H1 (cell line): Measurements from ENCODE around the gene ZSCAN30. TPM values are rescaled to one million over a fixed set of nuclear protein-coding genes. Genes with fewer than 3 reads are reported as not detected.
A peak's percentile ranks its signal among the peaks of the same experiment; 100 is the strongest.

Experiments used
- CTCF ChIA-PET: fragments of 300-600 bp; sonication (Branson Sonifier 250); formaldehyde crosslinking; loops from one replicate; lab custom pipeline; 2021; ENCODE audit not compliant: partially characterized antibody; lab: Charles Lee
- POLR2A ChIA-PET: fragments of 300-600 bp; sonication (Branson Sonifier 250); formaldehyde crosslinking; loops from one replicate; lab custom pipeline; 2021; ENCODE audit warnings: inconsistent platforms; ENCODE audit not compliant: partially characterized antibody; lab: Charles Lee
- DNase-seq, 2 experiments: peaks; one replicate each; pipeline versions ENCODE4 v3.0.0 to v3.0.0-alpha.2; 2010 to 2022; ENCODE audit warnings: low spot score in 2 of 2, low read depth in 1 of 2, mixed read lengths in 1 of 2
- FAIRE-seq: peaks from 2 replicates; lab custom pipeline; 2011; peaks lifted over from hg19 to GRCh38; lab: Jason Lieb, UNC
- H2AFZ ChIP-seq: 2 replicates; pipeline ENCODE4 v1.8.1; 2012; ENCODE audit warnings: low read length, inconsistent platforms
- H2AK5ac ChIP-seq: 2 replicates; pipeline ENCODE4 v1.6.1; 2013; ENCODE audit warnings: low read depth, low read length
- H2BK120ac ChIP-seq: replicated peaks from 2 replicates; pipeline ENCODE3; 2013; ENCODE audit warnings: low read depth, low read length, inconsistent platforms
- H2BK12ac ChIP-seq: 2 replicates; pipeline ENCODE4 v1.6.1; 2013; ENCODE audit warnings: low read depth, low read length
- H2BK15ac ChIP-seq: 2 replicates; pipeline ENCODE4 v1.6.1; 2013; ENCODE audit warnings: low read length
- H2BK20ac ChIP-seq: 2 replicates; pipeline ENCODE4 v1.6.1; 2013; ENCODE audit warnings: low read length
- H2BK5ac ChIP-seq: 2 replicates; pipeline ENCODE4 v1.6.1; 2013; ENCODE audit warnings: low read depth, low read length
- H3K14ac ChIP-seq: 2 replicates; pipeline ENCODE4 v1.6.1; 2013; ENCODE audit warnings: inconsistent platforms; ENCODE audit not compliant: insufficient read length
- H3K18ac ChIP-seq: 2 replicates; pipeline ENCODE4 v1.6.1; 2013; ENCODE audit warnings: low read length; ENCODE audit errors: extremely low read depth
- H3K23ac ChIP-seq: 2 replicates; pipeline ENCODE4 v1.6.1; 2013; ENCODE audit warnings: inconsistent platforms; ENCODE audit not compliant: insufficient read length
- H3K23me2 ChIP-seq: 2 replicates; pipeline ENCODE4 v1.6.1; 2013; ENCODE audit warnings: low read depth, low read length
- H3K27ac ChIP-seq: 2 replicates; pipeline ENCODE4 v1.6.1; 2011; ENCODE audit warnings: low read depth, low read length, inconsistent platforms
- H3K27me3 ChIP-seq, 4 experiments: replicated peaks in 1 of 4; 1 replicate in 1 of 4; 2 replicates in 3 of 4; pipeline versions ENCODE4 v1.6.1 to v1.8.1; 2011 to 2013; ENCODE audit warnings: low read length in 3 of 4, mild to moderate bottlenecking in 3 of 4, inconsistent platforms in 2 of 4, mixed read lengths in 2 of 4, moderate library complexity in 1 of 4; ENCODE audit not compliant: control insufficient read depth in 3 of 4, insufficient read depth in 3 of 4; ENCODE audit errors: extremely low read depth in 1 of 4
- H3K36me3 ChIP-seq, 4 experiments: 2 replicates each; pipeline versions ENCODE4 v1.6.1 to v1.8.1; 2011 to 2013; ENCODE audit warnings: mild to moderate bottlenecking in 4 of 4, low read length in 3 of 4, moderate library complexity in 2 of 4, control low read depth in 1 of 4, inconsistent platforms in 1 of 4; ENCODE audit not compliant: insufficient read depth in 4 of 4, control insufficient read depth in 2 of 4
- H3K4ac ChIP-seq: replicated peaks from 2 replicates; pipeline ENCODE3; 2013; ENCODE audit warnings: low read length, low read depth, mixed read lengths, inconsistent platforms; ENCODE audit not compliant: insufficient read length
- H3K4me1 ChIP-seq, 4 experiments: replicated peaks in 1 of 4; 1 replicate in 1 of 4; 2 replicates in 3 of 4; pipeline versions ENCODE4 v1.6.1 to v1.8.1; 2011 to 2013; ENCODE audit warnings: low read length in 3 of 4, inconsistent platforms in 2 of 4, mixed read lengths in 1 of 4; ENCODE audit not compliant: insufficient read depth in 4 of 4, control insufficient read depth in 3 of 4
- H3K4me2 ChIP-seq, 2 experiments: 2 replicates each; pipeline versions ENCODE4 v1.6.1 to v1.8.1; 2011 to 2013; ENCODE audit warnings: low read depth in 2 of 2, low read length in 2 of 2, control low read depth in 1 of 2, inconsistent platforms in 1 of 2, mild to moderate bottlenecking in 1 of 2; ENCODE audit not compliant: insufficient read depth in 1 of 2
- H3K4me3 ChIP-seq, 4 experiments: fragments of 200-600, 300-600 bp in 1 of 4; sonication (generic), shearing (Covaris generic), sonication (Bioruptor Twin) in 1 of 4; 2 replicates each; pipeline versions ENCODE4 v1.5.1 to v1.8.1; 2011 to 2016; ENCODE audit warnings: low read length in 4 of 4, low read depth in 3 of 4, control low read depth in 2 of 4, inconsistent platforms in 2 of 4, mild to moderate bottlenecking in 2 of 4, mixed read lengths in 1 of 4, moderate library complexity in 1 of 4; ENCODE audit not compliant: insufficient read depth in 2 of 4; ENCODE audit errors: extremely low read depth in 1 of 4
- H3K56ac ChIP-seq: replicated peaks from 2 replicates; pipeline ENCODE3; 2013; ENCODE audit warnings: low read depth, mild to moderate bottlenecking, mixed read lengths, low read length, inconsistent platforms; ENCODE audit not compliant: insufficient read length
- H3K79me1 ChIP-seq: 2 replicates; pipeline ENCODE4 v1.6.1; 2013; ENCODE audit warnings: low read depth, low read length, control low read depth
- H3K79me2 ChIP-seq, 2 experiments: 2 replicates each; pipeline versions ENCODE4 v1.6.1 to v1.8.1; 2012 to 2013; ENCODE audit warnings: low read length in 2 of 2, mild to moderate bottlenecking in 2 of 2, inconsistent platforms in 1 of 2; ENCODE audit not compliant: insufficient read depth in 2 of 2, control insufficient read depth in 1 of 2
- H3K9ac ChIP-seq, 4 experiments: replicated peaks in 1 of 4; 1 replicate in 1 of 4; 2 replicates in 3 of 4; pipeline versions ENCODE4 v1.6.1 to v1.8.1; 2011 to 2013; ENCODE audit warnings: low read depth in 3 of 4, low read length in 3 of 4, control low read depth in 2 of 4, mild to moderate bottlenecking in 2 of 4, moderate library complexity in 2 of 4, inconsistent platforms in 1 of 4; ENCODE audit errors: extremely low read depth in 1 of 4
- H3K9me3 ChIP-seq, 2 experiments: 2 replicates each; pipeline versions ENCODE4 v1.6.1 to v1.8.1; 2012 to 2013; ENCODE audit warnings: mild to moderate bottlenecking in 2 of 2, moderate library complexity in 2 of 2, control low read depth in 1 of 2, inconsistent platforms in 1 of 2, low read depth in 1 of 2, low read length in 1 of 2, mixed read lengths in 1 of 2; ENCODE audit not compliant: insufficient read depth in 2 of 2
- H4K20me1 ChIP-seq, 2 experiments: replicated peaks in 1 of 2; 2 replicates each; pipeline versions ENCODE3 to v1.8.1; 2011 to 2013; ENCODE audit warnings: inconsistent platforms in 2 of 2, low read length in 2 of 2, mild to moderate bottlenecking in 1 of 2; ENCODE audit not compliant: insufficient read depth in 2 of 2, control insufficient read depth in 1 of 2
- H4K5ac ChIP-seq: 2 replicates; pipeline ENCODE4 v1.6.1; 2013; ENCODE audit warnings: low read length, low read depth, mixed read lengths, inconsistent platforms; ENCODE audit not compliant: insufficient read length
- H4K8ac ChIP-seq: 2 replicates; pipeline ENCODE4 v1.8.0; 2013; ENCODE audit warnings: mild to moderate bottlenecking, moderate library complexity, low read length, inconsistent platforms; ENCODE audit not compliant: insufficient read depth; ENCODE audit errors: extremely low read depth
- H4K91ac ChIP-seq: replicated peaks from 2 replicates; pipeline ENCODE3; 2013; ENCODE audit warnings: low read length, mixed read lengths, inconsistent platforms; ENCODE audit not compliant: insufficient read length
- CHD2 ChIP-seq: IDR thresholded peaks from 2 replicates; pipeline ENCODE4 v1.6.1; 2012; ENCODE audit warnings: low read length, improper control_type of control experiment
- KDM4A ChIP-seq: IDR thresholded peaks from one replicate; pipeline ENCODE4 v1.7.1; 2012; ENCODE audit warnings: low read depth, mild to moderate bottlenecking, moderate library complexity, low read length, inconsistent platforms; ENCODE audit not compliant: severe bottlenecking
- MAFK ChIP-seq: IDR thresholded peaks from 2 replicates; pipeline ENCODE4 v1.6.1; 2012; ENCODE audit warnings: low read depth, mild to moderate bottlenecking, improper control_type of control experiment, low read length
- RAD21 ChIP-seq, 2 experiments: IDR thresholded peaks in 1 of 2; conservative IDR thresholded peaks in 1 of 2; 2 replicates each; pipeline ENCODE4 v1.6.1; 2011; ENCODE audit warnings: low read depth in 2 of 2, low read length in 2 of 2, improper control_type of control experiment in 1 of 2, inconsistent platforms in 1 of 2, mild to moderate bottlenecking in 1 of 2, moderate library complexity in 1 of 2
- TEAD4 ChIP-seq: IDR thresholded peaks from 2 replicates; pipeline ENCODE4 v1.6.1; 2012; ENCODE audit warnings: low read depth, low read length, inconsistent platforms, mixed read lengths
- WGBS, 2 experiments: shearing (Covaris generic) in 1 of 2; methylation state at CpG; one replicate each; pipeline versions ENCODE4 v1.1.6 to v1.1.7; 2013 to 2015; ENCODE audit warnings: low lambda C conversion rate in 2 of 2, mixed read lengths in 2 of 2, inconsistent platforms in 1 of 2, low coverage in 1 of 2, missing lambda C conversion rate in 1 of 2; ENCODE audit not compliant: insufficient replicate concordance in 2 of 2, insufficient coverage in 1 of 2, insufficient read length in 1 of 2; ENCODE audit errors: extremely low coverage in 1 of 2, missing lambda C conversion rate in 1 of 2; 5-methylcytosine and 5-hydroxymethylcytosine counted together
- polyA plus RNA-seq, 7 experiments: library from polyadenylated mRNA; depleted of rRNA in 3 of 7; stranded (reverse) in 5 of 7; unstranded in 2 of 7; fragments of >200 nt in 5 of 7; fragments of 200-250 nt in 2 of 7; gene quantifications; 1 replicate in 5 of 7; 2 replicates in 1 of 7; 4 replicates in 1 of 7; pipeline versions ENCODE4 v1.2.1 to v1.2.3, GENCODE V29; 2011 to 2013; ENCODE audit warnings: missing spikeins in 2 of 7, mixed read lengths in 2 of 7
- total RNA-seq: library from RNA; stranded (reverse); fragmentation: NEBNext Ultra II Directional; extraction: Animal tissue kit (Norgen Biotek cat#: 25700); gene quantifications from 2 replicates; pipeline ENCODE4 v1.2.1, GENCODE V29; 2021

Gene ZSCAN30
- total and polyA plus RNA-seq, 2 of the 8 experiments (the other 6 are each of a cell fraction or from before 2014, with no cell fraction given): 4.4 to 10.3 TPM

GRCh38 chr18:35242426-35242825, 47.6 kb downstream of the ZSCAN30 start:
- CTCF ChIA-PET: interaction anchor here (5.0 kb wide), 1 partner anchor 11 kb away, joined by 23 read pairs; no protein-coding TSS in a partner anchor

More at GRCh38 chr18:35242426-35242825, 47.6 kb downstream of the ZSCAN30 start:
- Histone ChIP-seq H3K4me3 (peak overlapping the region in 2 of 4 experiments; percentile 9 to 78; a peak in 3 of 8 replicates), H2BK15ac (no peak overlapping the region), H4K91ac (no peak overlapping the region), H4K8ac (no peak overlapping the region), H3K18ac (no peak overlapping the region), H2BK120ac (no peak overlapping the region), H2BK12ac (no peak overlapping the region), H3K4me2 (peak overlapping the region; percentile 76 to 80; a peak in 2 of 4 replicates), H3K23me2 (peaks cover 3% of the 10 kb centered on the region; the same call in 1 of the 2 replicates), H3K4ac (no peak overlapping the region), H3K14ac (no peak overlapping the region), H2AK5ac (no peak overlapping the region), H3K36me3 (peaks cover 35 to 55% (median 51%) of the 10 kb centered on the region in 4 experiments), H2BK5ac (no peak overlapping the region), H3K27ac (no peak overlapping the region), H3K9me3 (no peaks in the 10 kb centered on the region), H3K79me2 (peaks cover 3 to 29% of the 10 kb centered on the region in 2 experiments), H2BK20ac (no peak overlapping the region), H2AFZ (no peak overlapping the region), H3K27me3 (no peaks in the 10 kb centered on the region), H3K4me1 (peaks cover 0 to 3% (median 0%) of the 10 kb centered on the region in 4 experiments; a peak in 2 of 7 replicates), H4K20me1 (no peaks in the 10 kb centered on the region), H3K79me1 (0 out of 2 replicates have a peak, but pooled peaks cover 3% of the 10 kb centered on the region), H4K5ac (no peak overlapping the region), H3K9ac (peak overlapping the region in 1 of 4 experiments; percentile 50; a peak in 1 of 7 replicates), H3K56ac (no peak overlapping the region), H3K23ac (no peak overlapping the region)
- POLR2A ChIA-PET: interaction anchor here (4.3 kb wide), 1 partner anchor 47 kb away, joined by 28 read pairs; the partner anchor contains the start of gene ZSCAN30
- DNase-seq (no peak), FAIRE-seq (no peak)
- TF ChIP-seq KDM4A (no peak), MAFK (no peak), TEAD4 (no peak), CHD2 (no peak), RAD21 (IDR thresholded peaks at IDR 0.05 in 1 of 2, conservative IDR thresholded peaks at IDR 0.05 in 1 of 2; ENCODE audit: low read depth in 2 of 2, low read length in 2 of 2) (no peak)
- 93% methylated on average over 6 of the region's 6 CpGs; no CpG with 5 or more reads in 1 of the 2 experiments for WGBS, 2 experiments
